ENCODE measurements around the gene OVCH2. TPM values are rescaled to one million over a fixed set of nuclear protein-coding genes. Genes with fewer than 3 reads are reported as not detected.

The OVCH2 gene
- total and polyA plus RNA-seq, 11 donors = not detected

DNA sequence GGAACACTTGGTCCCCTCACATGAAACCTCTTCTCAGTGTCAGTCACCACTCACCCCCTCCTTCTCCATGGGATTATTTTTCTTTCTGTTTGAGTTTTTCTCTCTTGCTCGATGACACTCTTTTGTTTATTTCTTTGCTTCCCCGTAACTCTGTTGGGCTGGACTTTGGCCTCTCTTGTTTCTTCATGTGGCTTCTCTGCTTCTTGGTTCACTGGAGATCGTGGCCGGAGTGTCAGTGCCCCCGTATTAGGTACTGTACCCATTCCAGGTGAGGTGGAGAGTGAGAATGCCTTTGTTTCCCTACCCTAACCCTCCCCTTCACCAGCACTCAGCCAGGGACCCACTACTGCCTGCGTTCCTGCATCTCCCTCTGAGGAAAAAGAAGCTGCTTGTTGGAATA is 65.5 kb downstream of the OVCH2 start:
- Histone ChIP-seq H3K36me3 (peaks cover 0 to 78% (median 60%) of the 10 kb centered on the region in 9 donors), H3K27me3 (no peaks in the 10 kb centered on the region), H3K27ac (no peak overlapping the region), H3K4me1 (peaks cover 0 to 19% (median 9%) of the 10 kb centered on the region in 12 donors), H3K9me3 (no peaks in the 10 kb centered on the region), H3K4me3 (no peak overlapping the region)
- ATAC-seq (no peak), DNase-seq (no peak)
- intact Hi-C loops (cut with DNase I) = no loop called here
- 93 to 95% (median 94%) methylated on average over 6 of the region's 6 CpGs for WGBS, 4 donors
- TF ChIP-seq POLR2A (IDR thresholded peaks at IDR 0.05) = no peak
- TF ChIP-seq, protein P1, sequence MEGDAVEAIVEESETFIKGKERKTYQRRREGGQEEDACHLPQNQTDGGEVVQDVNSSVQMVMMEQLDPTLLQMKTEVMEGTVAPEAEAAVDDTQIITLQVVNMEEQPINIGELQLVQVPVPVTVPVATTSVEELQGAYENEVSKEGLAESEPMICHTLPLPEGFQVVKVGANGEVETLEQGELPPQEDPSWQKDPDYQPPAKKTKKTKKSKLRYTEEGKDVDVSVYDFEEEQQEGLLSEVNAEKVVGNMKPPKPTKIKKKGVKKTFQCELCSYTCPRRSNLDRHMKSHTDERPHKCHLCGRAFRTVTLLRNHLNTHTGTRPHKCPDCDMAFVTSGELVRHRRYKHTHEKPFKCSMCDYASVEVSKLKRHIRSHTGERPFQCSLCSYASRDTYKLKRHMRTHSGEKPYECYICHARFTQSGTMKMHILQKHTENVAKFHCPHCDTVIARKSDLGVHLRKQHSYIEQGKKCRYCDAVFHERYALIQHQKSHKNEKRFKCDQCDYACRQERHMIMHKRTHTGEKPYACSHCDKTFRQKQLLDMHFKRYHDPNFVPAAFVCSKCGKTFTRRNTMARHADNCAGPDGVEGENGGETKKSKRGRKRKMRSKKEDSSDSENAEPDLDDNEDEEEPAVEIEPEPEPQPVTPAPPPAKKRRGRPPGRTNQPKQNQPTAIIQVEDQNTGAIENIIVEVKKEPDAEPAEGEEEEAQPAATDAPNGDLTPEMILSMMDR (IDR thresholded peaks at IDR 0.05) = no peak

DNA sequence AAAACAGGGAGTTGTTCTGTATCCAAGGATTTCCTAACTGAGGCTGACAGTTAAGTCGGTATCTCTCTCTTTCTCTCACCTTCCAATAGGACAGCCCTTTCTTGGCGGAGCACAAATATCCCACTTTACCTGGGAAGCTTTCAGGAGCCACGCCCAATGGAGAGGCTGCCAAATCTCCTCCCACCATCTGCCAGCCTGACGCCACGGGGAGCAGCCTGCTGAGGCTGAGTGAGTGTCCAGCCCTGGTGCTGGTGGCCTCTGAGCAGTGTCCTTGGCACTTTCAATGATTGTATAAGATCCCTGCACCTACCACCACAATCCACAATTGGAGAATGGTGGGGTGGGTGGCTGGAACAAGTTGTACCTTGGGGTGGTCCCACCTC is 66.6 kb downstream of the OVCH2 start:
- 75 to 88% (median 80%) methylated on average over 4 to 5 of the region's 5 CpGs for WGBS, 4 donors
- intact Hi-C loops (cut with DNase I) = loop anchor here in 1 of 10 donors (5.0 kb wide), 1 partner anchor 62 kb away; no protein-coding TSS in a partner anchor

More for the DNA sequence above, 66.6 kb downstream of the OVCH2 start:
- peaks cover 0 to 80% (median 65%) of the 10 kb centered on the region in 9 donors for H3K36me3 ChIP-seq
- DNase-seq (no peak), ATAC-seq (peak in 1 of 4 donors; percentile 18)
- H3K27me3 ChIP-seq = no peaks in the 10 kb centered on the region
- no peaks in the 10 kb centered on the region for H3K9me3 ChIP-seq
- peak overlapping the region in 1 of 12 donors; percentile 64 for H3K27ac ChIP-seq
- H3K4me1 ChIP-seq = peaks cover 0 to 19% (median 9%) of the 10 kb centered on the region in 12 donors
- H3K4me3 ChIP-seq = no peak overlapping the region
- TF ChIP-seq POLR2A (IDR thresholded peaks at IDR 0.05) = no peak
- TF ChIP-seq, protein P1 (IDR thresholded peaks at IDR 0.05) = no peak

Other genes with a start within 250 kb of the OVCH2 start
- 10 to 100 TPM in 1 of 9 donors, 1 to 10 TPM in 8; 1.7 to 17.9 (median 4.7) TPM for gene OLFML1, start 221.0 kb downstream of the OVCH2 start, total RNA-seq
- 1 to 10 TPM; 1.8 to 2.6 TPM for gene OLFML1, start 221.0 kb downstream of the OVCH2 start, polyA plus RNA-seq
- 10 to 100 TPM; 12.5 to 31.1 (median 21.5) TPM for gene PPFIBP2, start 192.5 kb downstream of the OVCH2 start, total RNA-seq
- 10 to 100 TPM; 10.5 to 17.7 TPM for gene PPFIBP2, start 192.5 kb downstream of the OVCH2 start, polyA plus RNA-seq
- 1 to 10 TPM in 5 of 9 donors, under 1 TPM in 4; 0.65 to 4.9 (median 1.1) TPM for gene CYB5R2, start 33.0 kb downstream of the OVCH2 start, total RNA-seq
- gene CYB5R2, start 33.0 kb downstream of the OVCH2 start, polyA plus RNA-seq = 1 to 10 TPM; 1.3 to 2.8 TPM
- not detected for gene OR5P2, start 90.5 kb upstream of the OVCH2 start, total RNA-seq
- not detected for gene OR5P2, start 90.5 kb upstream of the OVCH2 start, polyA plus RNA-seq
- not detected for gene OR5P3, start 124.4 kb upstream of the OVCH2 start, total RNA-seq
- gene OR5P3, start 124.4 kb upstream of the OVCH2 start, polyA plus RNA-seq = not detected
- gene OR10A6, start 224.8 kb upstream of the OVCH2 start, total RNA-seq = not detected
- not detected for gene OR10A6, start 224.8 kb upstream of the OVCH2 start, polyA plus RNA-seq
- not detected for gene OR10A3, start 235.2 kb upstream of the OVCH2 start, total RNA-seq
- not detected for gene OR10A3, start 235.2 kb upstream of the OVCH2 start, polyA plus RNA-seq